HG03095 (cell line): ENCODE data around the gene CYP2A13.
"Not testable (repeated sequence)": the region's sequence is repeated elsewhere in the genome, so short reads cannot be mapped to it uniquely, and the experiment has no call there.

Experiments used
- ATAC-seq: cut with Tn5 transposase; IDR thresholded peaks from one replicate; pipeline ENCODE4 v1.9.1; 2021; ENCODE audit warnings: moderate library complexity; ENCODE audit not compliant: unreplicated experiment

The CYP2A13 gene

DNA sequence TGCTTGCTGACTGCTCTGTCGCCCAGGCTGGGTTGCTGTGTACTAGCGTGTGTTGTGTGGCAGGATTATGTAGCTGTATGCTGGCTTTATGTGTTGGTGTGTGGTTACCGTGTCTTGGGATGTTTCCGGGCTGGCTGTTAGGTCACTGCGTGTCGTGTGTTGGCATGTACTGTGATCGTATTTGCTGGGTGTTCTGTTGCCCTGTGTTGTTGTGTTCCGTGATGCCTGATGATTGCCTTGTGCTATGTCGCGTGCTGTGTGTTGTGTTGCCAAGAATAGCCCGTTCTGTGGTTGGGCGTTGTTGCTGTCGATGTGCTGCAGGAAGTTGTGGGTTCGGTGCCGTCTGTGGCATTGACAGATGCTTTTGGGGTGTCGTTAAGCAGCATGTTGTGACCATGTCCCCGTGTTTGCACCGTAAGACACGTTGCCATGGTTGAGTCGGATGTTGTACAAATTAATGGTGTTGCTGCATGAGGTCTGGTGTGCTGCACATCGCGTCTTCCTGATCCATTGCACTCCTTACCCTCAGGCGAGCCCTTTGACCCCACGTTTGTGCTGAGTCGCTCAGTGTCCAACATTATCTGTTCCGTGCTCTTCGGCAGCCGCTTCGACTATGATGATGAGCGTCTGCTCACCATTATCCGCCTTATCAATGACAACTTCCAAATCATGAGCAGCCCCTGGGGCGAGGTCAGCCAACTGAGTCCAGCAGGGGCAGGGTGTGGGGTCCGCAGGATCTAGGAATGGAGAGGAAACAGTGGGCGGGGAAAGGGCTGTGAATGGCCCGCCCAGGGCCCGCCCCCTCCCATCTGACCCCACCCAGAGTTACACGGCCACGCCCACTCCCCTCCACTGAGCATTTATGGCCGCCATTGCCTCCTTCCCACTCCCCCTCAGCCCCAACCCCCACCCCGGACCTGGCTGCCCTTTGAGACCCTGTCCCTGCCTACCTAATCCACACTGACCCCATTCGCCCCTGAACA lies 33.0 kb downstream of the CYP2A13 start:
- not testable (repeated sequence) for ATAC-seq

DNA sequence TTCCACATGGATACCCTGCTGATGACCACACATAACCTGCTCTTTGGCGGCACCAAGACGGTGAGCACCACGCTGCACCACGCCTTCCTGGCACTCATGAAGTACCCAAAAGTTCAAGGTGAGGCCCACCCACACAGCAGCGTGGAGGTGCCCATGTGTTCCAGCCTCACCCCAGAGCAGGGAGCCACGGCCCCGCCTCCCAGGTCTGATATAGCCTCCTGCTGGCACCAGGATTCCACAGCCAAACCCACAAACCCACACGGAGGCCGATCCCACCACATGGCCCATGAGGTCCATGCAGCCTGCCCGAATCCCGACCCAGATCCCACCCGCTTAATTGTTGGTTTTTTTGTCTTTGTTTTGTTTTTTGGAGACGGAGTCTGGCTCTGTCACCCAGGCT lies 34.6 kb downstream of the CYP2A13 start:
- not testable (repeated sequence) for ATAC-seq

DNA sequence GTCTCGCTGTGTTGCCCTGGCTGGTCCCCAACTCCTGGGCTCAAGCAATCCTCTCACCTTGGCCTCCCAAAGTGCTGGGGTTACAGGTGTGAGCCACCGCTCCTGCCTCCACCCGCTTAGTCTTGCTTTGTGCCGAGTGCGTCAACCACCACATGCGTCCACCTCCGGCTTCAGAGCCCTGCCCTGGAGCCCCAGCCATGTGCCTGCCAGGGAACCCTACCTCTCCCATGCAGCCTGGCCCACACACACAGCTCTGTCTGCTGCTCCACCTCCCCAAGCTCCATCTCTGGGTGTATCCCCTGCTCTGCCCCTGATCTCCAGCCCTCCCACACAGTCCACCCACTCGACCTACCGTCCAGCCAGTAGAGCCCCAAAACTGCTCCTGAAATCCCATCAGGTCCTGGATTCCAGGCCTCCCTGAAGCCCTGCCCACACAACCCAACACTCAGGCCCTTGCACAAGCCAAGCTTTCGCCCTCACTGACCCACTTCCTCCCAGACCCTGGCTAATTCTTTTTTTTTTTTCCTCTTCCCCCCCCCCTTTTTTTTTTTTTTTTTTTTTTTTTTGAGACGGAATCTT lies 35.6 kb downstream of the CYP2A13 start:
- ATAC-seq, result no peak

DNA sequence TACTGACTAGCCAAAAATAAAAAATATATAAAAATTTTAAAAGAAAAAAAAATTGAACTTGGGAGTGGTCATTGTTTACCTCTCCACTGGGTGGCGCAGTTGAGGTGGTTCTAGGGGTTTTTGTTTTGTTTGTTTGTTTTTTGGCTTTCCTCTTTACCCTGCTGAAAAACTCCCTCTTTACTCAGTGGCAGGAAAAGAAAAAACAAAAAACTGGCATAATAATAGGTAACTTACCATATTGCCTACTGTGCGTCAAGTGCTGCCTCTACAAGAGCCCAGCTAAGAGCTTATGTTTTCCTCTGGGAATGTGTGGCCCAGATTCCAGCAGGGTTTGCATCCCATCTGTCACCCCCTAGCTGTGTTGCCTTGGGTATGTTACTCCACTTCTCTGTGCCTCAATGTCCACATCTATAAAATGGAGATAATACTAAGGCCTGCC lies 38.5 kb downstream of the CYP2A13 start:
- not testable (repeated sequence) for ATAC-seq

DNA sequence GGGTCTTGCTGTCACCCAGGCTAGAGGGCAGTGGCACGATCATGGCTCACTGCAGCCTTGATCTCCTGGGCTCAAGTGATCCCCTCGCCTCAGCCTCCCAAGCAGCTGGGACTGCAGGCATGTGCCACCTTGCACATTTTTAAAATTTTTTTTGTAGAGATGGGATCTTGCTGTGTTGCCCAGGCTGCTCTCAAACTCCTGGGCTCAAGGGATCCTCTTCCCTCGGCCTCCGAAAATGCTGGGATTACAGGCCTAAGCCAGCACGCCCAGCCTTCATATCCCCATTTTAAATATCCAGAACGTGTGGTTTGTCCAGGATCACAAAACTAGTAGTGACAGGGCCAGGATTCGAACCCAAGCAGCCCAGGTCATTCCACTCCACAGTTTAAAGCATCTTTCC lies 39.1 kb downstream of the CYP2A13 start:
- ATAC-seq, result not testable (repeated sequence)

DNA sequence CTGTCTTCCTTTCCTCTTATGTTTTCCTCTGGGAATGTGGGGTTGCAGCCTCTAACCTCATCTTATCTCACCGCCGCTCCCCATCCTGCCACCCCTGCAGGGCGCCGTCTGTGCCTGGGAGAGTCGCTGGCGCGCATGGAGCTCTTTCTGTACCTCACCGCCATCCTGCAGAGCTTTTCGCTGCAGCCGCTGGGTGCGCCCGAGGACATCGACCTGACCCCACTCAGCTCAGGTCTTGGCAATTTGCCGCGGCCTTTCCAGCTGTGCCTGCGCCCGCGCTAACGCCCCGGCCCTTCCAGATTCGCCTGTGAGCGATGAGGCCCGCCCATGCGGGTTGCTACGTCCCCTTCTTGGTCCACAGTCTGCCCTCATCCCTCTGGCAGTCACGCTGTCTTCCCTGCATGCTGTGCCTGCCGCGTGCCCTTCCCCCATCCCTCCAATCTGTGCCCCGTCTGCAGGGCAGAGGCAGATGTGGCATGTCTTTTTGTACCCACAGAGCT lies 39.6 kb downstream of the CYP2A13 start:
- ATAC-seq, result not testable (repeated sequence)

DNA sequence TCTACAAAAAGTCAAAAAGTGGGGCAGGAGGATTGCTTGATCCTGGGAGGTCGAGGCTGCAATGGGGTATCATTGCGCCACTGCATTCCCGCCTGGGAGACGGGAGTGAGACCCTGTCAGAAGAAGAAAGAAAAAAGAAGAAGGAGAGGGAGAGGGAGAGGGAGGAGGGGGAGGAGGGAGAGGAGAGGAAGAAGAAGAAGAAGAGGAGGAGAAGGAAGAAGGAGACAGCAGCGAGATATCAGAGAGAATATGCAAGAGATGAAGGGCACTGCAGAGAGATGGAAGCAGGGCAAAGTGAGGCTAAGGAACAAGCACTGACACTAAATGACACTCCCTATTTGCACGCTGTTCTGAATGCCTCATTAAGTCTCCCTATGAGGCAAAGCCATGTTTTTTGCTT lies 40.4 kb downstream of the CYP2A13 start:
- ATAC-seq, result no peak

DNA sequence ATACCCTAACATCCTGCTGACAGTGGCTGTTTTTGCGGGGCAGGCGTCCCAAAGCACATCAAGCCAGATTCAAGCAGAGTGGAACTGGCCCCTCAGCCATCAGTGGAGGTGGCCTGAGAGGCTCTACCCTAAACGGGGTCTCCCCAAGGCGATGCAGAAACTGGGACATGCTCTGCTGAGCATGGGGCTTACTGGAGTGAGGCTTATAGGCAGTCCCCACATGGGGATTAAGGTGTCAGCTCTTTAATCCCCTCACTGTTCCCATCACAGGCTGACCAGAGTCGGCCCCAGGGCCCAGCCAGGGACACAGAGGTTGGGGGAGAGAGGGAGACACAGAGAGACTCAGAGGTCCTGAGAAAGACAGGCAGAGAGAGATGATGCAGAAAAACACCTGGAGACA lies 42.9 kb downstream of the CYP2A13 start:
- no peak for ATAC-seq

DNA sequence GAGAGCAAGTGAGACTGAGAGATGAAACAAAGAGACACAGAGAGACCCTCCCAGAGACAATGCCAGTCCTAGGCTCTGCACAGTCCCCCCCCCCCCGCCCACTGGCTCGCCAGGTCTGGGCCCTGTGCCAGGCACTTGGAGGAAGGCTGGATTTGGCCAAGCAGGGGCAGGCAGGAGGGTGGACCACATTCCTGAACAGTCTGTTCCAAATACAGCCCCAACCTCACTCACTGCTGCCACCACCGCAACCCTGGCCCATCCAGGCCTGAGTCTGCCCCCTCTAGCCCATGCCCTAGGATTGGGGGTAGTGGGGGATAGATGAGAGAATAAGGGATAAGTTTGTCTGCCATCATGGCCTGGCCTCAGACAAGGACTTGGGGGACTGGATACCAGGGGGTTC lies 45.0 kb downstream of the CYP2A13 start:
- no peak for ATAC-seq

DNA sequence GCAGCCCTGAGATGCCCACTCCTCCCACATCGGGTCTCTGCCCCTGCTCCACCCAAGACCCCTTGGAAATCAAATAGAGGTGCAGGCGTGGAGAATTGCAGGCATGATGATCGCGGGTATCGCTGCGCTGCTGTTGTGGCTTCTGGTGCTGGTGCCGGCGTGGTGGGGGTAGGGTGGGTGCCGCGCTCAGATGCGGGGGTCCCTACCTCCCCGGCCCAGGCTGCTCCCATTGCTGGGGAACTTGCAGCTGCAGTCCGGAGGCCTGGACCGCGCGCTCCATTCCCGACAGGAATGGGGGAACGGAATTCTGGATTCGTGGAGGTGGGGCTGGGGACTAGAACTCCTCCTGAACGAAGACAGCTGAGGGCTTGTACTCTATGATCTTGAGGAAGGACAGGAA lies 46.4 kb downstream of the CYP2A13 start:
- no peak for ATAC-seq

DNA sequence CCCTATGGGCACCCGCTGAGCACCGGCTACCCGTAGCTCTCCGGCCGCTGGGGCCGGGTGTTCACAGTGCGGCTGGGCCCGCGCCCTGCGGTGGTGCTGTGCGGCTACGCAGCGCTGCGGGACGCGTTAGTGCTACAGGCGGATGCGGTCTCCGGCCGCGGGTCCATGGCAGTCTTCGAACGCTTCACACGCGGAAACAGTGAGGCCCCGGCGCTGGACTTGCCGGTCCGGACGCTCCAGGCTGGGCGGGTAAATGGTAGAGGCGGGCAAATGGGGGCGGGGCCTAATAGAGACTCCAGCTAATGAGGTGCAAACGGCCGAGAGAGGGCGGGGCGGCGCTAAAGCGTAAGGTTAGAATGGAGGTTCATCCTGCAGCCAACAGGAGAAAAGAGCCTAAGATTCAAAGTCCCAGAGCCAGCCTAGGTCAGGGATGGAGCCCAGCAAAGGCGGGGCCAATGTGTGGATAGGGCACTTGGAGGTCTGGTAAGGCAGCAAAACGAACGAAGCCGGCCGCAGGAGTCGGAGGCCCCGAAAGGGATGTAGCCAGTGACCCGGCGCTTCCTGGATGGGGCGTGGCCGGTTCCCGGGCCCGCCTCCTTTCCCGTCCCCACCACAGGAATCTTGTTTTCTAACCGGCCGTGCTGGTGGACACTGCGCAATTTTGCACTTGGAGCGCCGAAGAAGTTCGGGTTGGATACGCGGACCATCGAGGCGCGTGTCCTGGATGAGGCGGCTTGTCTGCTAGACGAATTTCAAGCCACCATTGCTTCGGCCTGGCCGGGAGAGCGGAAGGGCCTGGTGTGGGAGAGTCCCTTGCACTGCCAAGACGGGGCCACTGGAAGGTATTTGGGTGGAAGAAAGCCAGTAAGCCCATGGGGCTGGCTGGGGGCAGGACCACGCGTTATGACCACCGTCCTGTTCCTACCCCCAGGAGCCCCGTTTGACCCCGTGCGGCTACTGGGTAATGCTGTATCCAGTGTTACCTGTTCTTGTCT lies 47.4 kb downstream of the CYP2A13 start:
- not testable (repeated sequence) for ATAC-seq

DNA sequence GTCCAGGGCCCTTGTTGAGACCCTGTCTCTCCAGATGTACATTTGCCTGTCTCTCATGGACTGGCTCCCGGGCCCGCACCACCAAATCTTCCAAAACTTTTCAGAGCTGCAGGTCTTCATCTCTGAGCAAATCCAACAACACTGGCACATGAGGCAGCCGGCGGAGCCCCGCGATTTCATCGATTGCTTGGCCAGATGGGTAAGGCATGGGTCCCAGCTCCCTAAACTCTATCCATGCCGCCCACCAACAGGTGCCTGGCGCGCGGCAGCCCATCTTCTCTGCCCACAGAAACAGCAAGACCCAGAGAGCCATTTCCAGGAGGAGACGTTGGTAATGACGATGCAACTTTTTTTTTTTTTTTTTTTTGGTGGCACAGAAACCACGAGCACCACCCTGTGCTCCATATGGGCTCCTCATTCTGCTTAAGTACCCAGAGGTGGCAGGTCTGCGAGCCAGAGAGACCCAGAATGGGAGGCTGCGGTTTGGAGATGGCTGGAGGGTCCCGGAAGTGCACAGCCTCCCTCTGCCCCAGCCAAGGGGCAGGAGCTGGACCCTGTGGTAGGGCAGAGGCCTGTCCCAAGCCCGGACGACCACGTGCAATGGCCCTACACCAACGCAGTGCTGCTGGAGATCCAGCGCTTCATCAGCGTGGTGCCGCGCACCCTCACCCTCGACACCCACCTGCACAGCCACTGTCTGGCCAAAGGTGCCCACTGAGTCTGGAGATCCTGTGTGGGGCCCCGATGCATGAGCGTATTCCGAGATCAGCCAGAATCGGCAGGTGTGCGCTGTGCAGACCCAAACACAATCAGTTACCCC lies 48.6 kb downstream of the CYP2A13 start:
- no peak for ATAC-seq

DNA sequence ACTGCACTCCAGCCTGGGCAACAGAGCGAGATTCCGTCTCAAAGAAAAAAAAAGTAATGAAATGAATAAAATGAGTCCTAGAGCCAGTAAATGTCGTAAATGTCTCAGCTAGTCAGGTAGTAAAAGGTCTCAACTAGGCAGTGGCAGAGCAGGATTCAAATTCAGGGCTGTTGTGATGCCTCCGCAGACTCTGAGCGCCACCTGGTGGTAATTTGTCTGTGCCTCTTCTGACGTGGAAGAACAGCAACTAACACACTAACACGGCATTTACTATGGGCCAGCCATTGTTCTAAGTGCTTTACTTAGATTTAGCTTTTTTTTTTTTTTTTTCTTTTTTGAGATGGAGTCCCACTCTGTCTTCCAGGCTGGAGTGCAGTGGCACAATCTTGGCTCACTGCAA lies 56.2 kb downstream of the CYP2A13 start:
- ATAC-seq, result no peak
